Measurements from ENCODE around the gene JARID2.
"Not testable (repeated sequence)": the region's sequence is repeated elsewhere in the genome, so short reads cannot be mapped to it uniquely, and the experiment has no call there.

JARID2 gene

DNA sequence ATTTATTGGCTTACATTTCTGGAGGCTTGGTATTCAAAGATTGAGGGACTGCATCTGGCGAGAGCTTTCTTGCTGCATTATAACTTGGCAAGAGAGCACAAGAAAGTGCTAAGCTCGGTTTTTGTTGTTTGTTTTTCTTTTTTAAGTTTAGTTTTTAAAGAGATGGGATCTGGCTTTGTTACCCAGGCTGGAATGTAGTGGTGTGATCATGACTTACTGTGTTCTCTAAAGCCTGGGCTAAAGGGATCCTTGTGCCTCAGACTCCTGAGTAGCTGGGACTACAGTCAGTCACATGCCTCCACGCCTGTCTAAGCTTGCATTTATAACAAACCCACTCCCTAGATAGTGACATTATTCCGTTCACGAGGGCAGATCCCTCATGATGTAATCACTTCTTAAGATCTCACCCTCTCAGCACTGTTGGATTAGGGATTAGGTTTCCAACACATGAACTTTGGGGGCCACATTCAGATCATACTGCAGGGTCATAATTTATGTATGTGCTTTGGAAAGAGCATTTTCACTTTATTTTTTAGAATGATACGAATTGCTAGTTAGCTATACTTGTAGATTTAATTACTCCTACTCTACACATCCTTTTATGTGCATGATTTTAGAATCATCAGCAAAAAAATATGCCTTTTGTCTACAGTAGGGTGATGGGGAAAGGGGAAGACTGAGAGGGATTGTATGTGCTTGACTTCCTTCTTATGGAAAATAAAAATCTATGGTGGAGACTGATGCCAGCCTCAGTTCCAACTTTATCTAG lies 167.8 kb downstream of the JARID2 start:
- no peak for DNase-seq (ENCODE audit: low read depth in 4 of 4, low spot score in 1 of 4)

DNA sequence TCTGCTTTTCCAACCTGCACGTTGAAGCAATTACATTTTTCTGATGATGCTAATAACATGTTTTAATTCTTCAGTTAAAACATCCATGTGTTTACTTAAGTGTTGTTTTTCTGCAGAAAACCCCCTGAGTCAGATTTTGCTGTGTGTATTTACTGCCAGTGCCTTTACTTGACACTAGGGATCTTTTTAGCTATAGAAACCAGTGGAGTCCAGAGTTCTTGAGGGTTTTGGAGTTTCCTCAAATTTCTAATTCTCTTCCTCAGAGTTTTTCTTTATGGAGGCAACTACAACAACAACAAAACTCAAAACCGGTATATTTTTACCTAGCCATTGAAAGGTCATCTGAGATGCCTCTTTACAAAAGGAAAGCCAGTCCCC lies 168.4 kb downstream of the JARID2 start:
- DNase-seq (ENCODE audit: low read depth in 4 of 4, low spot score in 1 of 4) = no peak

DNA sequence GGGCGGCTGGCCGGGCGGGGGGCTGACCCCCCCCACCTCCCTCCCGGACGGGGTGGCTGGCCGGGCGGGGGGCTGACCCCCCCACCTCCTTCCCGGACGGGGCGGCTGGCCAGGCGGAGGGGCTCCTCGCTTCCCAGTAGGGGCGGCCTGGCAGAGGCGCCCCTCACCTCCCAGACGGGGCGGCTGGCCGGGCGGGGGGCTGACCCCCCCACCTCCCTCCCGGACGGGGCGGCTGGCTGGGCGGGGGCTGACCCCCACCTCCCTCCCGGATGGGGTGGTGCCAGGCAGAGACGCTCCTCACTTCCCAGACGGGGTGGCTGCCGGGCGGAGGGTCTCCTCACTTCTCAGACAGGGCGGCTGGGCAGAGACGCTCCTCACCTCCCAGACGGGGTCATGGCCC lies 169.8 kb downstream of the JARID2 start:
- not testable (repeated sequence) for DNase-seq (ENCODE audit: low read depth in 4 of 4, low spot score in 1 of 4)

DNA sequence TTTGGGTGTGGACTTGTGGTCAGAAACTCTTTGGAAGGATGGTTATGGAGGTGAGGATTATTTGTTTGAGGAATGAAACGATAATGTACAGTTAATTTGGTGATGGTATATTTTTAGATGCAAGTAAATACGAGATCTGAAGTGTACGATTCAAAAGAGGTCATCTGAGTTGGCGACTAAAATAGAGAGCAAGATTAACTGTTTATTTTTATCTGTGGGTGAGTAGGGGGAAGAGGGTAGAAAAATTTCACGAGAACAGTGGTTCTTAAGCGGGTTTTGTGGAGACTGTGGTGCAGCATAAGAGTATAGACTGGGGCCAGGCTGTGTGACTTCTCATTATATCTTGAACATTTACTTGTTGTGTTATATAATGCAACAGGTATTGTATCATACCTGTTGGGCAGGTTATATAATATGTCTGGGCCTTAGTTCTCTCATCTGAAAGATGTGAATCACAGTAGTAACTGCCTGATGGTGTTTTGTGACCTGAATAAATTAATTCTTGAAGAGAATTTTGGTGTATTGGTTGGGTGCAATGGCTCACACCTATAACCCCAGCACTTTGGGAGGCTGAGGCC lies 171.2 kb downstream of the JARID2 start:
- no peak for DNase-seq (ENCODE audit: low read depth in 4 of 4, low spot score in 1 of 4)

DNA sequence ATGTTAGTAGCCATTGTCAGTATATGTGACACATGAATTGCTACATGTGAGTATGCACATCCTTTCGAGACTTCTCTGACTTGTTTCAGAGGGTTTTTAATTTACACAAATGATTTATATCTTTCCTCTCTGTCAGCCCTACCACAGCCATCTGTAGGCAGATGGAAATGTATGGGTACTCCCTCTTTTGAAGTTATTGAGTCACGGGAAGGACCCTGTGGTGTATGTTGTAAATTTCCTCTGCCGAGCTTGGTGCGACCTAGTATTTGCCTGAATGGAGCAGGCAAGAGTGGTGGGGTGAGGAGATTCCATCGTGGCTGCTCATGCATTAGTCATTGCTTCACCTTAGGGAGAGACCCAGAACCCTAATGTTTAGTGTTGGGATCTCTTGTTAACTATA lies 171.9 kb downstream of the JARID2 start:
- DNase-seq (ENCODE audit: low read depth in 4 of 4, low spot score in 1 of 4) = peak in 1 of 4 experiments; percentile 44

DNA sequence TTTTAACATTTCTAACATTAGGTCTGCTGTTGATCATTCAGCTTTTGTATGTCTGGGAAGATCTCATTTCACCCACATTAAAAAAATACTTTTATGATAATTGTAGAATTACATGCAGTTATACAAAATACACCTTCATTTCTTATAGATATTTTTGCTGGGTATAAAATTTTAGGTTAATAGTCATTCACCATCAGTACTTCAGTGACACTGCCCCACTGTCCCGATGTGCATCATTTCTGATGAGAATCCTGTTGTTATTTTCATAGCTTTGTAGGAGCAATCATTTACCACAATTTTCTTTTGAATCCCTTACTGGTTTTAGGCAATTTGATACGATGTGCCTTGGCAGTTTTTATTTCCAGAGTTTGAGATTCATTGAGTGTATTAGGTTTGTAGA lies 173.6 kb downstream of the JARID2 start:
- DNase-seq (ENCODE audit: low read depth in 4 of 4, low spot score in 1 of 4) = no peak

DNA sequence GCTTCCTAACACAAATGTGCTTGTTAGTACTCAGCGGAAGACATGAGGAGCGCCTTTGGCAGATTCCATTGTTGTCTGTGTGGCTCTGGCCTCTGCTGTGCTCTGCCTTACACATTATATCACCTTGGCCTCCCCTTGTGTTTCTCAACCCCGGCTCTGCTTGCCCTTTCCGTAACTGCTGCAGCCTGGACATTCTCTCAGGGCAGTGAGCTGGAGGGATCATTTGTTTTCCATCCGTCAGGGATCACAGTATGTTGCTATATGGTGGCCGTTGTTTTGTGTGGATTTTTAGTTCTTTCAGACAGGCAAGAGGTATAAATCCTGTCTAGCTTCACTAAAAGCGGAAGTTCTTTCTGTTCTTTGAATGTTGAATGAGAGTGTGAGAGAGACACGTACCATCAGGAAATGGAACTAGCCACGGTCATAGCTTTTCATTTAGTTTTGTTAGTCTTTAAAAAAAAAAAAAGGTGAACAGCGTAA lies 175.1 kb downstream of the JARID2 start:
- DNase-seq (ENCODE audit: low read depth in 4 of 4, low spot score in 1 of 4) = no peak

DNA sequence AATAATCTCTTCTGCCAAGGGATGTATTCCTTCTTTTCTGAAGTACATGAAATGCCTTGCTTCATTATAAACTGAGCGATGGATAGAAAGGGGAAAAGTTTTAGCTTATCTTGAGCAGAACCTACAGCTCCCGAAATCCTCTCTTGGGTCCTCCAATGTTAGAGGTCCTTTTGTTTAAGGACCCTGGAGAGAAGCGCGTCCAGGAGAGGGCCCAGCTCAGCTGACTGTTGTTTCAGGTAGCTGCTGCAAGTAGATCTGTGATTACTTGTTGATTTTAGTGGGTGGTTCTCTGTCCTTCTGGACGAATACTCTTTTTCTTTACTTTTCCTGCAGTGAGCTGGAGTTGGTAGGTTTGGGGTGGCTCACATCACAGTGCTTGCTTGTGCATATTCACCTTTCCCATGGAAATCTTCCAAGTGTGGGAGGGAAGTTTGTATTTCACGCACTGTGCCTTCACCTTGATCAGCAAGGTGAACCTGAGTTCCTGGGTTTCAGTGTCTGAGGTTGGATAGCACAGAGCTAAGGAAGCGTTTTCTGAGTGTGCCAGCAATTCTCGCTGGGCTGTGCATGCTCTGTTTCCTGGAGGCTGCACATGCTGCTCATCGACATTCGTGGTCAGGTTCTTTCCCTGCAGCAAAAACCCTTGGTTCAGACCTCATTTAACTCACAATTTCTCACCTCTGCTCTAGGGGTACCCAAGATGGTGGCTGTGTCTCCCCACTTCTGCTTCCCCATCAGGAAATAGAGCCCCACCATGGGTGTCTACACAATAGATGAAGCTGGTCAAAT lies 176.3 kb downstream of the JARID2 start:
- no peak for DNase-seq (ENCODE audit: low read depth in 4 of 4, low spot score in 1 of 4)

DNA sequence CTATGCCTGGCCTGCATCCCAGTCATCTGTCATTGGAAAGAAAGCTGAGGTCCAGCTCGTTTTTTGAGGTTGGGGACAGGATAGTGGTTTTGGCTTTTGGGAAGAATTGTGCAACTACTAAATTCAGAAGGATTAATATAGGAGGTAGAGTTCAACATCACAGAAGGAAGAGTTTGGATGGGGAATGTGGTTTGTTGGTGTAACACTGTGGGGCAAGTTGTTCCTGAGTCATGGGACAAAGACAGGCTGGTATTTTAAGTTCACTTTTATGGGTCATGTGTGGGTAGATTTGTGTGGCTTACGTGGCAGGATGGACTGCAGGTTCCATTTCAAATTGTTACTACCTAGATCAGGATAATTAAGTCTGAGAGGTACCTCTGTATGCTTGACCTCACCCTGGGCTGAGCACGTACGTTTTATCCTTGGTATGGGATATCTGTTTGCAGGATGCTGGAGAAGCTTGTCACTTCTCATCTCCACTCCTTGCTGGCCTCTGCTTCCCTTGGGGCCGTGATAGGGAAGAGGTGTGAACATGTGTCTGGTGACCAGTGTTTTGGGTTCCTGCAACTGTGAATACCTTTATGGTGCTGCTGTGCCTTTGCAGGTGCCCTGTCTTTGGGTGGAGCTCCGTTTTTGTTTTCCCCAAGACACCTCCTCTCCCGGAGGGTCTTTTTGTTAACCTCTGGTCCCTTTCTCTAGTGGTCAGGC lies 177.6 kb downstream of the JARID2 start:
- no peak for DNase-seq (ENCODE audit: low read depth in 4 of 4, low spot score in 1 of 4)

DNA sequence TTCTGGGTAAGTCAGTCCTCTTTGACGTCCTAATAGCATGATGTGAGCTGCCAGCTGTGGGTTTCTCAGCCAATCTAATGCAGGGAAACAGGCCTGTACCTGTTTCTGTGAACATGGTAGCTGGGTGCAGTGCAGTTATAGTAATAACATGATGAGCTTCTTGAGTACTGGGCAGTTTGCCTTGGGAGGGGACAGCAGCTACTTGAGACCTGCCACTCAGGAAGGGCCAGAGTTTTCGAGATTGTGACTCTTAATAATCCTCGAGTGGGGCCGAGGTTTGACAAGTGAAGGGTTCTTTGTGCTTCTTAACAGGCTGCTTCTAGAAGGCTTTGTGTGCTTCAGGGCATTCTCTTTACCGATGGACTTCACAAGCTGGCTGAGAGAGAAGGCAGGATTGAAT lies 180.1 kb downstream of the JARID2 start:
- no peak for DNase-seq (ENCODE audit: low read depth in 4 of 4, low spot score in 1 of 4)

DNA sequence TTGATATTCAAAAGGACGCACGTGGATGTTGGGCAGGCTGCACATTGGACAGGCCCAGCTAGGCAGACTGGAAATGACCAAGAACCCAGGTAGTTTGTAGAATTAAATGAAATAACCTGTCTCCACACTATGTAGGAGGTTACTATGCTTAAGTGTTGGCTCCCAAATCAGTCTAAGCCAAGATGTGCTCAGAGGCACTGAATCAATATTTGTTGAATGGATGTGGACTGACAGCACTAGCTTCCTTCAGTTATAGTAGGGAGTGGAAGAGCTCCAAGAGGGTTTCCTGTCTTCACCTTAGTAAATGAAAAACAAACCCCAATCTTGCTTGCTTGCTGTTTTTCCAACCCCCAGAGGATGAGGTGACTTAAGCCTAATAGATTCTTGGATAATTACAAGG lies 180.5 kb downstream of the JARID2 start:
- no peak for DNase-seq (ENCODE audit: low read depth in 4 of 4, low spot score in 1 of 4)

DNA sequence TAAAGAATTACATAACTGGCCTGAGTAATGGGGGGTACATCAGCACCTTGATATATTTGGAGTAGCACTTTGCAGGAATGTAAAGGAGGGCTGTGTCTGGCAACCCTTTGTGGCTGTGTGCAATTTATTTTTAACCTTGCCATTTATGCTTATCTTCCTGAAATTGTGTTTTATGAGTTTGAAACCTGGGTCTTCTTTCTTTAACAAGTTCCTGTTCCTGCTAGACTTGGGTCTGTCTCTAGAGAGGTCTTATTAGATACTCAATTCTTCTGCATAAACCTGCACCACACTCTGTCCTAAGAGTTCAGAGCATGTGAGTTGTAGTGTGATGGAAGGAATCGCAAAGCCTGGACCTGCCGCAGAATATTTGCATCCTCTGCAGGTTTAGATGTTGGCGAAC lies 181.0 kb downstream of the JARID2 start:
- no peak for DNase-seq (ENCODE audit: low read depth in 4 of 4, low spot score in 1 of 4)

DNA sequence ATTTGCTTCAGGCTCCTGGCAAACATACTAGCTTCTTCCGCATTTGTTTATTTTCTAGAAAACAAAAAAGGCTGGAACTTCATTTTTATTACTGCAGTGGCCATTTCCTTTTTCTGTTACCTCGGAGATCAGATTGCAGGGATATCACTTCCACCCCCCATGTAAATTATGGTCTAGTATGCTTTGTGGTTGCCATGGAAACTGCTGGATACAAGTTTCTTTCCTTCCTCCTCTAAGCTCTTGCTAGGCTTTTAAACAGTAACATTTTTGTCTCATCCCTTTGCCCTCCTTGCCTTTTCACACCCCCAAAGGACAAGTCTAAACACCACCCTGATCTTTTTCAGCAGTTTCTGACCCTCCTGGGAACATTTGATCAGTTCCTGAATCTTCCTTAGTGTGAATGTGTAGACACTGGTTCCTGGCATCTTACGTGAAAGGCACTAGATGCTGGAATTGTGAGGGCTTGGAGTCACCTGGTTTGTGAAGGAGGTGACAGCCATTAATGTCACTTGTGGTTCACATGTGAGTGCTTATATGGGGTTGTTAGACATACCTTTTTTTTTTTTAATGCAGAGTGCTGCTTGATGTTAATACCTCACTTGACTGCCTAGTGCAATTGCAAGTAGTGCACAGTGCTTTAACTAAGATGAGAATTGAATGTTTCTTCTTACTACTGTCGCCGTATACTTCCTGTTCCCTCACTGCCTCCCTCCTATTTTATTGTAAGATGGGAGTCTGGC lies 181.6 kb downstream of the JARID2 start:
- DNase-seq (ENCODE audit: low read depth in 4 of 4, low spot score in 1 of 4) = no peak

DNA sequence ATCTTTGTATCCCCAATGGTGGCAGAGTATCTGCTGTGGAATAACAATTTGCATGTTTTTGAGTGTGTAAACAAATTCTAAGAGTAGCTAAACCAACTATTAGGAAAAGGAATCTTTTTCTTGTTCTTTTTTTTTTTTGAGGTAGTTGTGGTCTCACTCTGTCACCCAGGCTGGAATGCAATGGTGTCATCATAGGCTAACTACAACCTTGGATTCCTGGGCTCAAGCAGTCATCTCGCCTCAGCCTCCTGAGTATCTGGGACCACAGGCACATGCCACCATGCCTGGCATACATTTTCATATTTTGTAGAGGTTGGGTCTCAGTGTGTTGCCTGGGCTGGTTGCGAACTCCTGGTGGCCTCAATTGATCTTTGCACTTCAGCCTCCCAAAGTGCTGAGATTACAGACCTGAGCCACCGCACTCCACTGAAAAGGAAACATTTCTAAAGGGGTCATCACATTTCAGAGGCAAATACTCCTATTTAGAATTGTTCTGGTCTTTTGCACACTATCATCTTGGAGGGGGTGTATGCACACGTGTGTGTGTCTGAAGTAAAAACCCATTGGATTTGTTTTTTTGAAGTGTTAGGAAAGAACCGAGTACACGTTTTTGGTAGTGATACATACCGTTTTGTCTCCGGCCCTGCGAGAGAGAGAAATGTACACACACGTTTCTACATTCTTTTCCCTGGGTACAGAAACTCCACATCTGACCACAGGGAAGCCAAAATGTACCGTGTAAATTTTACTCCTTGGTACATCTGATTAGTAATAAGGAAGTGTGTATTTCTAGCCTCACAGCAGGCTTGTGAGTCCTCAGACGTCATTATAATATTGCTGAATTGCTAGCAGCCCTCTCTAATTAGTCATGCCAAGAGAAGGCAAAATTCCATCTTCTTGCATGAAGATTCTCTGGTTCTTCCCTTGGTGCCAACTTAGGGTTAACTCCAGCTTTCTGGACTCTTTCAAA lies 183.6 kb downstream of the JARID2 start:
- DNase-seq (ENCODE audit: low read depth in 4 of 4, low spot score in 1 of 4) = no peak

DNA sequence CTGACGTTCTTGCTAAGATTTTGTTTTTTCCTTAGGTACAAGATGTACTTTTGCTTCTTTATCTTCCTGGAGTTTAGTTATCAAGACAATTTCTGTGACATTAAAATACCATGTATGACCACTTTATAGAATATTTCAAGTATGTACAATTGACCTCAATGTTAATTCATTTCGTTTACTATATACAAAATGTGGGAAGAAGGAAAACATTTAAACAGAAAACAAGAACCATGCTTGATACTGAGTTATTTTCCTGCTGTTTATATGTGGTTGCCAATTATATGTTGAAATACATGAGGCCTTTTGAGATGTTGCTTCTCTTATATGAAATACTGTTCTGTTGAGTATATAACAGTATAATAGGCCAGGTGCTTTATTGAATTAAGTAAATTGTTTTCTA lies 184.3 kb downstream of the JARID2 start:
- no peak for DNase-seq (ENCODE audit: low read depth in 4 of 4, low spot score in 1 of 4)

DNA sequence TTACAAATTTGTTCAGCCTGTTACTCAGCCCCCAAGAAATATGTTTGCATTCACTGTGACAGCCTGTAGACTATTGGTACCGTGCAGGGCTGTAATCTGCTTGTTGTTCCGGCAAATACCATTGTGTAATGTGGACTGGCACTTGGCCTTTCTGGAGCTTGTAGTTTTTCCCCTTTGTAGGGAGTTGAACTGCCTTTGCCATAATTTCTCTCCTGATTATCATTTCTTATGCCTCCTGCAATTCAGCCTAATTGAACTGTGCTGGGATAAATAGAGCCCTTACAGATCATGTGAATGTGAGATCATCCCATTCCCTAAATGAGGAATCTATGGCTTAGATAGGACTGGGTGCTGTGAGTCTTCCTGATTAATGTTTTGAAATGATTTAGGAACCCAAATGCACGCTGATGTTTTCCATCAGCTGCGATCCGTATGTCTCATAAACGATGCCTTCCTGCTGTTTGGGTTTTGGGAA lies 185.1 kb downstream of the JARID2 start:
- no peak for DNase-seq (ENCODE audit: low read depth in 4 of 4, low spot score in 1 of 4)

DNA sequence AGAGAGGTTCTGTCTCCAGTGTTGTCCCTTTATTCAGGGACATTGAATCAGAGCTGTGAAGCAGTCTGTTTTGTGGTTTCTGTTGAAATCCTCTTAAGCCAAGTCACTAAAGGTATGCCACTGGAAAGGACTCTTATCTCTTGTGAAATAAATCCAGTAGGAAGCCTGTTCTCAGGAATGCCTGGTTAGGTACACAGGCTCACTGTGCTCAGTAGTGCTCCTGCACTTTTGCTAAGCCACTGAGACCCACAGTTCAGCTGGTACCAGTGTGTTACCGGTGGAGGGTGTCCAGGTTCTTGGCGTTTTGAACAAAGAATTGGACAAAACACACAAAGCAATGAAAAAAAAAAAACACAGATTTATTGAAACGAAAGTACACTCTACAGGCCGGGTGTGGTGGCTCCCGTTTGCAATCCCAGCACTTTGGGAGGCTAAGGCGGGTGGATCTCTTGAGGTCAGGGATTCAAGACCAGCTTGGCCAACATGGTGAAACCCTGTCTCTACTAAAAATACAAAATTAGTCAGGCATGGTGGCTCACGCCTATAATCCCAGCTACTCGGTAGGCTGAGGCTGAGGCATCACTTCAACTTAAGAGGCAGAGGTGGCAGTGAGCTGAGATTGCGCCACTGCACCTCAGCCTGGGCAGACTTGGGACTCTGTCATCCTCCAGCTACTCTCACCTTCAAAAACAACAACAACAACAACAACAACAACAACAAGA lies 186.1 kb downstream of the JARID2 start:
- DNase-seq (ENCODE audit: low read depth in 4 of 4, low spot score in 1 of 4) = no peak

DNA sequence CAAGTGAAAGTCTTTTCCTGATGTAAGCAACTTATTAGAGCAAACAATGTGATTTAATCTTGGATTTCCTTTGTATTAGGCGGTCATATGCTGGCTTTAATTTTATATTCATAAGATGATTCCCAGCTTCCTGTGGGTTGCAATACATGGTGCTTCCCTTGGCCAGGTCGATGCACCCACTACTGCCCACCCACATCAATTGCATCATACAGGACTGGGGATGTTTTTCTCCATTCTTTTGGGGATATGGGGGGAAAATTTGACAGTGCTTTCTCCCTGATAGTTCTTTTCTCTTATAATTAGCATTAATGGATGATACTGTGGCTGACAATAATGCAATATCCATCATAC lies 187.6 kb downstream of the JARID2 start:
- no peak for DNase-seq (ENCODE audit: low read depth in 4 of 4, low spot score in 1 of 4)

DNA sequence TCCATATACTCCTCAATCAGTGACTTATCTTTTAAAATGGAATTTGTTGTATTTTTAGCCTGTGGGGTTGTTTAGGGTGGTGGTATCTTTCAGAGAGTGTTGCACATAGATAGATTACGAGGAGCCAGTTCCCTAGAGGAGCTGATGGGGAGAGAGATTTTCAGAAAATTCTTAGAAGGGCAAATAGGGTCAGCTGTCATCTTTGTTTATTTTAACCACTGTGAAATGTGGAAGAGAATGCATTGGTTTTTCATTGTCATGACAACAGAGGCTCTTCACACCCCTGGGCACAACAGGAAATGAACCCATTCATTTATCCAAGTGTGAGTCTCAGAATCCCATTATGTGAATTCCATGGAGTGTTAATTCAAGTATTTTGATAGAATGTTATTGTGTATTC lies 188.4 kb downstream of the JARID2 start:
- no peak for DNase-seq (ENCODE audit: low read depth in 4 of 4, low spot score in 1 of 4)
